Heart left ventricle (tissue), 16 donors: Measurements from ENCODE around the gene FBXL3. TPM values are rescaled to one million over a fixed set of nuclear protein-coding genes. Genes with fewer than 3 reads are reported as not detected.

Source experiments
- ATAC-seq, 4 donors: fragments of 200-7000 bp; cut with Tn5 transposase; one replicate each; pipeline ENCODE4 v1.9.1; 2020 to 2022; ENCODE audit warnings: moderate library complexity in 4 of 4, mild to moderate bottlenecking in 3 of 4, moderate number of reproducible peaks in 1 of 4
- DNase-seq, 5 donors: peaks; one replicate each; pipeline ENCODE4 v3.0.0-alpha.2; 2020
- H3K27ac ChIP-seq, 12 donors: fragments of 200-600 bp; sonication (generic) in 4 of 12; one replicate each; pipeline versions ENCODE4 v1.5.0 to v1.8.0; 2016 to 2022; ENCODE audit warnings: mild to moderate bottlenecking in 2 of 12
- H3K27me3 ChIP-seq, 9 donors: fragments of 200-600 bp; sonication (generic) in 2 of 9; one replicate each; pipeline versions ENCODE4 v1.5.1 to v1.8.0; 2016 to 2022; ENCODE audit warnings: mild to moderate bottlenecking in 3 of 9
- H3K36me3 ChIP-seq, 9 donors: fragments of 200-600 bp; sonication (generic) in 2 of 9; one replicate each; pipeline versions ENCODE4 v1.5.0 to v1.8.0; 2018 to 2022; ENCODE audit warnings: mild to moderate bottlenecking in 2 of 9
- H3K4me1 ChIP-seq, 12 donors: fragments of 200-600 bp; sonication (generic) in 4 of 12; one replicate each; pipeline versions ENCODE4 v1.5.0 to v1.8.0; 2016 to 2022; ENCODE audit warnings: mild to moderate bottlenecking in 3 of 12
- H3K4me3 ChIP-seq, 12 donors: fragments of 200-600 bp; sonication (generic) in 4 of 12; one replicate each; pipeline versions ENCODE4 v1.5.0 to v1.8.0; 2017 to 2022; ENCODE audit warnings: mild to moderate bottlenecking in 9 of 12, moderate library complexity in 4 of 12
- H3K9me3 ChIP-seq, 12 donors: fragments of 200-600 bp; sonication (generic) in 4 of 12; one replicate each; pipeline versions ENCODE4 v1.5.0 to v1.8.0; 2016 to 2022; ENCODE audit warnings: mild to moderate bottlenecking in 1 of 12
- CTCF ChIP-seq, 12 donors: fragments of 200-600 bp; sonication (generic) in 4 of 12; IDR thresholded peaks; one replicate each; pipeline versions ENCODE4 v1.5.0 to v1.8.0; 2018 to 2022; ENCODE audit warnings: antibody characterized with exemption in 12 of 12, mild to moderate bottlenecking in 5 of 12
- POLR2A ChIP-seq, 2 donors: fragments of 450-650 bp; IDR thresholded peaks; one replicate each; pipeline ENCODE4 v1.6.1; 2017; ENCODE audit warnings: antibody characterized with exemption in 2 of 2, mild to moderate bottlenecking in 2 of 2, moderate library complexity in 2 of 2
- WGBS, 4 donors: extraction: QIAGEN DNeasy Blood & Tissue Kit in 2 of 4; methylation state at CpG; one replicate each; pipeline versions ENCODE4 v1.1.5 to v1.1.7; 2013 to 2018; 5-methylcytosine and 5-hydroxymethylcytosine counted together
- intact Hi-C, 10 donors: fragments of 100-400 bp; cut with DNase I; formaldehyde crosslinking; loops; one replicate each; pipeline versions ENCODE4 v1.11.1 to v1.14.2; 2022
- polyA plus RNA-seq, 2 donors: library from polyadenylated mRNA; stranded (reverse); fragments of 200-250 nt; gene quantifications; one replicate each; pipeline ENCODE4 v1.2.3, GENCODE V29; 2013
- total RNA-seq, 9 donors: library from RNA; depleted of rRNA in 2 of 9; stranded (reverse); fragments of >200 nt in 2 of 9; fragmentation: NEBNext Ultra II Directional in 3 of 9; extraction: Animal tissue kit (Norgen Biotek cat#: 25700) in 3 of 9; gene quantifications; one replicate each; pipeline versions ENCODE4 v1.1.0 to v1.2.4, GENCODE V29; 2016 to 2023
- donor health status: ischemic (EF 13 %, LVEDD 7.1; RV severe dilation, severe dysfunction).
- donor health status: healthy with polysubstance abuse.
- donor health status: DM: no; HTN: yes; CAD: no.
- donor health status: DM: no; HTN: no; CAD: no.
- donor health status: ischemic (EF 25% LVEDD 6.9; RV normal size, moderate dysfunction).
- donor health status: ischemic (EF 25% LVEDD 5.7; RV mildly dilated, moderate dysfunction).
- donor health status: healthy.
- donor health status: DM: yes; HTN: yes; CAD: no.
- donor health status: ischemic (EF 35%, LVEDD 5.7; RV mildly dilated, moderate dysfunction).
- donor health status: nonischemic (EF 11% LVEDD 7.7; RV severe dilation, severe dysfunction).
- donor health status: DM: yes; HTN: yes; CAD: no.
- donor health status: PGD.
- donor health status: ischemic (EF 29% LVEDD 5.4; RV normal size, mild dysfunction).
- donor health status: nonischemic (EF 23%, LVEDD 6.1; RV moderate dilation, normal function).

Gene FBXL3
- total and polyA plus RNA-seq, 11 donors = 11.8 to 50.0 (median 31.4) TPM

- H3K27ac ChIP-seq = no peak overlapping the region
Observed at GRCh38 chr13:77031656-77032243, 4.8 kb upstream of the FBXL3 start.

GRCh38 chr13:77029436-77029835 is 2.5 kb upstream of the FBXL3 start:
- Histone ChIP-seq H3K36me3 (no peaks in the 10 kb centered on the region), H3K27ac (no peak overlapping the region), H3K27me3 (no peaks in the 10 kb centered on the region), H3K4me3 (no peak overlapping the region), H3K9me3 (peaks cover 0 to 3% (median 0%) of the 10 kb centered on the region in 12 donors), H3K4me1 (peaks cover 4 to 35% (median 17%) of the 10 kb centered on the region in 12 donors)
- no peak for TF ChIP-seq CTCF (IDR thresholded peaks at IDR 0.05)
- TF ChIP-seq POLR2A (IDR thresholded peaks at IDR 0.05) = no peak
- intact Hi-C loops = loop anchor here in 3 of 10 donors (5.0 to 10.0 kb wide), 2 partner anchors 295 to 298 kb away; partner anchors contain the start of gene MYCBP2 (in 3 of the 3)
- 94 to 100% (median 96%) methylated on average over 1 of the region's 1 CpG for WGBS, 4 donors
- no peak for ATAC-seq
- no peak for DNase-seq

More at GRCh38 chr13:77031656-77032243, 4.8 kb upstream of the FBXL3 start:
- Histone ChIP-seq H3K36me3 (no peaks in the 10 kb centered on the region), H3K9me3 (peaks cover 0 to 3% (median 0%) of the 10 kb centered on the region in 12 donors), H3K27me3 (no peaks in the 10 kb centered on the region), H3K4me1 (peaks cover 0 to 19% (median 10%) of the 10 kb centered on the region in 12 donors), H3K4me3 (no peak overlapping the region)
- TF ChIP-seq POLR2A (IDR thresholded peaks at IDR 0.05) = no peak
- TF ChIP-seq CTCF (IDR thresholded peaks at IDR 0.05) = no peak
- 92 to 95% (median 93%) methylated on average over 6 of the region's 6 CpGs for WGBS, 4 donors
- DNase-seq = no peak
- ATAC-seq = no peak
- intact Hi-C loops = loop anchor here in 1 of 10 donors (10.0 kb wide), 1 partner anchor 663 kb away; the partner anchor contains the start of gene SLAIN1

GRCh38 chr13:77028202-77028601 is 1.2 kb upstream of the FBXL3 start:
- ATAC-seq (peak; percentile 37 to 59 (median 46)), DNase-seq (peak in 4 of 5 donors; percentile 28 to 58 (median 46))
- Histone ChIP-seq H3K4me3 (peak overlapping the region in 8 of 12 donors; percentile 83 to 99 (median 96)), H3K4me1 (peaks cover 6 to 48% (median 30%) of the 10 kb centered on the region in 12 donors), H3K36me3 (peaks cover 0 to 4% (median 0%) of the 10 kb centered on the region in 9 donors), H3K9me3 (peaks cover 0 to 3% (median 0%) of the 10 kb centered on the region in 12 donors), H3K27ac (peak overlapping the region in 11 of 12 donors; percentile 17 to 100 (median 100)), H3K27me3 (no peaks in the 10 kb centered on the region)
- intact Hi-C loops = loop anchor here in 3 of 10 donors (5.0 to 10.0 kb wide), 2 partner anchors 297 to 299 kb away; partner anchors contain the start of gene MYCBP2 (in 3 of the 3)
- 32 to 45% (median 40%) methylated on average over 5 of the region's 5 CpGs for WGBS, 4 donors
- no peak for TF ChIP-seq POLR2A (IDR thresholded peaks at IDR 0.05)
- TF ChIP-seq CTCF (IDR thresholded peaks at IDR 0.05) = no peak

GRCh38 chr13:77026255-77026860 is 601 bp downstream of the FBXL3 start:
- H3K4me1 ChIP-seq = peaks cover 6 to 63% (median 48%) of the 10 kb centered on the region in 12 donors
- no peaks in the 10 kb centered on the region for H3K9me3 ChIP-seq
- peaks cover 0 to 6% (median under 1%) of the 10 kb centered on the region in 9 donors for H3K36me3 ChIP-seq
- peak overlapping the region; percentile 96 to 100 (median 100) for H3K27ac ChIP-seq
- no peaks in the 10 kb centered on the region for H3K27me3 ChIP-seq
- peak; percentile 76 to 94 (median 90) for DNase-seq
- peak overlapping the region; percentile 83 to 100 (median 96) for H3K4me3 ChIP-seq
- 0 to 1% (median 1%) methylated on average over 11 to 61 of the region's 62 CpGs for WGBS, 4 donors
- TF ChIP-seq CTCF (IDR thresholded peaks at IDR 0.05) (peak in 2 of 12 donors; percentile 4), POLR2A (IDR thresholded peaks at IDR 0.05) (no peak)
- peak; percentile 57 to 84 (median 72) for ATAC-seq
- intact Hi-C loops = loop anchor here in 4 of 10 donors (1.0 to 10.0 kb wide), 4 partner anchors 34 to 301 kb away; partner anchors contain the start of genes CLN5 (in 3 of the 4) and MYCBP2 (in 3 of the 4)
